Fibroblast of lung (primary cell): Measurements from ENCODE around the gene SDSL. TPM values are rescaled to one million over a fixed set of nuclear protein-coding genes. Genes with fewer than 3 reads are reported as not detected.

ENCODE experiments used
- DNase-seq, 2 donors: peaks; one replicate each; pipeline versions ENCODE4 v3.0.0 to v3.0.0-alpha.2; 2010; ENCODE audit warnings: low read depth in 2 of 2
- H2AFZ ChIP-seq: 2 replicates; pipeline ENCODE4 v1.5.1; 2012; ENCODE audit warnings: low read length, control low read depth, inconsistent platforms
- H3K27ac ChIP-seq: 2 replicates; pipeline ENCODE4 v1.5.1; 2011; ENCODE audit warnings: low read length, control low read depth; ENCODE audit not compliant: insufficient read depth
- H3K27me3 ChIP-seq: 2 replicates; pipeline ENCODE4 v1.5.1; 2011; ENCODE audit warnings: mild to moderate bottlenecking, low read length; ENCODE audit not compliant: control insufficient read depth, insufficient read depth
- H3K36me3 ChIP-seq: 2 replicates; pipeline ENCODE4 v1.5.1; 2011; ENCODE audit warnings: low read length; ENCODE audit not compliant: control insufficient read depth, insufficient read depth
- H3K4me1 ChIP-seq: 2 replicates; pipeline ENCODE4 v1.5.1; 2011; ENCODE audit warnings: low read length; ENCODE audit not compliant: control insufficient read depth, insufficient read depth; ENCODE audit errors: extremely low read depth
- H3K4me2 ChIP-seq: 2 replicates; pipeline ENCODE4 v1.5.1; 2011; ENCODE audit warnings: low read length, control low read depth; ENCODE audit not compliant: insufficient read depth; ENCODE audit errors: extremely low read depth
- H3K4me3 ChIP-seq, 4 experiments: fragments of 200-600 bp in 1 of 4; sonication (generic) in 1 of 4; replicated peaks in 1 of 4; 2 replicates each; pipeline ENCODE4 v1.5.1; 2011 to 2016; ENCODE audit warnings: low read length in 4 of 4, low read depth in 3 of 4, mild to moderate bottlenecking in 3 of 4, control low read depth in 2 of 4, inconsistent platforms in 1 of 4, mixed read lengths in 1 of 4; ENCODE audit not compliant: insufficient read depth in 1 of 4; ENCODE audit errors: control extremely low read depth in 1 of 4
- H3K79me2 ChIP-seq: 2 replicates; pipeline ENCODE4 v1.5.1; 2012; ENCODE audit warnings: mild to moderate bottlenecking, low read length, inconsistent platforms; ENCODE audit not compliant: control insufficient read depth, insufficient read depth
- H3K9ac ChIP-seq: 2 replicates; pipeline ENCODE4 v1.5.1; 2011; ENCODE audit warnings: mild to moderate bottlenecking, low read length, control low read depth; ENCODE audit not compliant: insufficient read depth
- H3K9me3 ChIP-seq: 2 replicates; pipeline ENCODE4 v1.5.1; 2012; ENCODE audit warnings: low read depth, low read length; ENCODE audit not compliant: control insufficient read depth, insufficient read depth
- H4K20me1 ChIP-seq: 2 replicates; pipeline ENCODE4 v1.5.1; 2011; ENCODE audit warnings: low read length; ENCODE audit not compliant: control insufficient read depth, insufficient read depth; ENCODE audit errors: extremely low read depth
- CTCF ChIP-seq, 2 donors: IDR thresholded peaks in 1 of 2; conservative IDR thresholded peaks in 1 of 2; 1 replicate in 1 of 2; 2 replicates in 1 of 2; pipeline ENCODE4 v1.5.1; 2011 to 2012; ENCODE audit warnings: low read length in 2 of 2, control low read depth in 1 of 2, inconsistent platforms in 1 of 2, low read depth in 1 of 2, mild to moderate bottlenecking in 1 of 2
- EZH2 ChIP-seq: IDR thresholded peaks from 2 replicates; pipeline ENCODE4 v1.5.1; 2012; ENCODE audit warnings: low read length, control low read depth, mild to moderate bottlenecking; ENCODE audit errors: missing control alignments
- polyA plus RNA-seq, 2 donors: library from polyadenylated mRNA; depleted of rRNA in 1 of 2; stranded (reverse) in 1 of 2; unstranded in 1 of 2; fragments of >200 nt; gene quantifications; 2 replicates each; pipeline ENCODE4 v1.2.1, GENCODE V29; 2011 to 2012; ENCODE audit warnings: missing spikeins in 1 of 2
- total RNA-seq: library from RNA; depleted of rRNA; stranded (reverse); fragments of >200 nt; gene quantifications from 2 replicates; pipeline ENCODE4 v1.2.1, GENCODE V29; 2014

The SDSL gene
- total and polyA plus RNA-seq, 2 donors (not counting 1 experiment from before 2014, with no cell fraction given) = 5.1 to 12.4 TPM

- Histone ChIP-seq H3K9me3 (no peaks in the 10 kb centered on the region), H2AFZ (no peak overlapping the region), H3K4me2 (no peak overlapping the region), H3K36me3 (no peaks in the 10 kb centered on the region), H3K4me3 (no peak overlapping the region), H4K20me1 (no peaks in the 10 kb centered on the region), H3K4me1 (no peaks in the 10 kb centered on the region), H3K9ac (no peak overlapping the region), H3K27ac (no peak overlapping the region), H3K79me2 (peaks cover 2% of the 10 kb centered on the region), H3K27me3 (no peaks in the 10 kb centered on the region)
- TF ChIP-seq CTCF (conservative IDR thresholded peaks at IDR 0.05 in 1 of 2, IDR thresholded peaks at IDR 0.05 in 1 of 2; ENCODE audit: low read depth in 1 of 2, low read length in 2 of 2) = peak; percentile 80 to 91
- no peak for TF ChIP-seq EZH2
- DNase-seq = peak; percentile 33 to 63
Measured at GRCh38 chr12:113424915-113425823, 3.0 kb downstream of the SDSL start.

- Histone ChIP-seq H3K9me3 (no peaks in the 10 kb centered on the region), H3K4me3 (no peak overlapping the region), H3K4me2 (no peak overlapping the region), H3K79me2 (peaks cover 2% of the 10 kb centered on the region), H3K27me3 (no peaks in the 10 kb centered on the region), H4K20me1 (no peaks in the 10 kb centered on the region), H3K36me3 (no peaks in the 10 kb centered on the region), H2AFZ (no peak overlapping the region), H3K9ac (no peak overlapping the region), H3K27ac (no peak overlapping the region), H3K4me1 (no peaks in the 10 kb centered on the region)
- TF ChIP-seq CTCF (conservative IDR thresholded peaks at IDR 0.05 in 1 of 2, IDR thresholded peaks at IDR 0.05 in 1 of 2; ENCODE audit: low read depth in 1 of 2, low read length in 2 of 2) (no peak), EZH2 (no peak)
- DNase-seq = no peak
Measured at GRCh38 chr12:113425960-113426453, 3.8 kb downstream of the SDSL start.

- Histone ChIP-seq H3K36me3 (no peaks in the 10 kb centered on the region), H3K4me1 (no peaks in the 10 kb centered on the region), H3K9me3 (no peaks in the 10 kb centered on the region), H3K27me3 (no peaks in the 10 kb centered on the region), H3K4me2 (no peak overlapping the region), H4K20me1 (no peaks in the 10 kb centered on the region), H3K9ac (no peak overlapping the region), H3K79me2 (no peaks in the 10 kb centered on the region), H3K4me3 (no peak overlapping the region), H3K27ac (no peak overlapping the region), H2AFZ (no peak overlapping the region)
- no peak for TF ChIP-seq CTCF (conservative IDR thresholded peaks at IDR 0.05 in 1 of 2, IDR thresholded peaks at IDR 0.05 in 1 of 2; ENCODE audit: low read depth in 1 of 2, low read length in 2 of 2)
- no peak for TF ChIP-seq EZH2
- no peak for DNase-seq
Measured at GRCh38 chr12:113427882-113428281, 5.7 kb downstream of the SDSL start.
